Neural crest cell (in vitro differentiated cells): ENCODE data around the gene PLEKHF1. TPM values are rescaled to one million over a fixed set of nuclear protein-coding genes. Genes with fewer than 3 reads are reported as not detected.

Experiments used
- DNase-seq: peaks from one replicate; pipeline ENCODE4 v3.0.0; 2021; ENCODE audit warnings: low read depth, mixed read lengths, low spot score
- H3K27ac Mint-ChIP-seq: one replicate; pipeline ENCODE4 v1.8.0; 2021; ENCODE audit warnings: mild to moderate bottlenecking, mixed read lengths; ENCODE audit not compliant: unreplicated experiment
- H3K27me3 Mint-ChIP-seq: 2 replicates; pipeline ENCODE4 v1.8.0; 2021; ENCODE audit warnings: low read depth, mild to moderate bottlenecking, mixed read lengths
- H3K36me3 Mint-ChIP-seq: 2 replicates; pipeline ENCODE4 v1.8.0; 2021; ENCODE audit warnings: low read depth, mild to moderate bottlenecking, mixed read lengths
- H3K4me1 Mint-ChIP-seq: 2 replicates; pipeline ENCODE4 v1.8.0; 2021; ENCODE audit warnings: mixed read lengths
- H3K4me3 Mint-ChIP-seq: one replicate; pipeline ENCODE4 v1.8.0; 2021; ENCODE audit warnings: mild to moderate bottlenecking, mixed read lengths
- H3K9me3 Mint-ChIP-seq: 2 replicates; pipeline ENCODE4 v1.8.0; 2021; ENCODE audit warnings: mixed read lengths
- total RNA-seq: library from RNA; stranded (reverse); gene quantifications from 2 replicates; pipeline ENCODE4 v1.2.1, GENCODE V29; 2021
- TF ChIP-seq, protein P1 (sequence below): fragments of 200-600 bp; sonication (generic); conservative IDR thresholded peaks from 2 replicates; pipeline ENCODE4 v1.5.0; 2021; ENCODE audit warnings: antibody characterized with exemption, mild to moderate bottlenecking

PLEKHF1 gene
- total RNA-seq, 1 donor from 2014 or later: 1.2 TPM

DNA sequence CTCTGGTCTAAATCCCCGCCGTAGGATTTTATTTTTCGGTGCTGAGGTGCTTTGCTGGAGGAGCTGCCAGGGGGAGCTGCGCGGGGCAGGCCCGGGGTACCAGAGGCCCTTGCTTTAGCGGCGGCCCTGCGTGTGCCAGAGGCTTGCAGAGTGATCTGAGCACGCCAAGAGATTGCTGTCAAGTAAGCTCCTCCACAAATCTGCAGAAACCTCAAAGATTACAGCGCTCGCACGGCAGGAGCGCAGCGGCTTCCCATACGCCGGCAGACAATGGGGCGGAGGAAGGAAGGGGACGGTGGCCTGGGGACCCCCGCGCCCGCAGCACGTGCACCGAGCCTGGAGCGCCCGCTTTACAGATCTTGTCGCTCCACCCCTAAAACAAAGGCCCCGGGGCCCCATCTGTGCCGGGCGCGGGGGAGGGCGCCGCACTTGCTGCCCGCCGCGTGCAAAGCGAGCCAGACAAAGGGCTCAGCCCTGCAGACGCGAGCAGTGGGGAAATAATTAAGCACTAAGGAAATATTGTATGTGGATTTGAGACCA is 58.9 kb downstream of the PLEKHF1 start:
- H3K27ac Mint-ChIP-seq: peak overlapping the region; percentile 93
- DNase-seq: peak; percentile 36

DNA sequence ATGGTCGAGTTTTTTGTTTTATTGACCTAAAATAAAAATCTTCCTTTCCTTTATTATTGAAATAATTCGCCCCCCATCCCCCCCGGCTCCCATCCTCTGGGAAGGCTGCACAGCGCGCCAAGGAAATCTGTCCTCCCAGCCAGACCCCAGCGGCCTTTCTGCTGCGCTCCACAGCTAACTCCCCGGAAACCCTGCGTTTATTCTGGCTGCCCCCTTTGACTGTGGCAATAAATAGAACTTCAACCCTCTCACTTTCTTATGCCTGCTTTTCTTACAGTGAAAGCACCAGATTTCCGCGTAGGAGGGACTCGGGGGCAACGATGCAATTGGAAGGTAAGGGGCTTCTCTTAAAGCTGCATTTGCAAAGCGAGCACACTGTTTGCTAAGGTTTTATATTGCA is 59.5 kb downstream of the PLEKHF1 start:
- Mint-ChIP-seq H3K36me3 (no peaks in the 10 kb centered on the region), H3K9me3 (no peaks in the 10 kb centered on the region), H3K27ac (peak overlapping the region; percentile 64), H3K4me1 (peaks cover 38% of the 10 kb centered on the region), H3K27me3 (peaks cover 10% of the 10 kb centered on the region), H3K4me3 (peak overlapping the region; percentile 80)
- no peak for DNase-seq
- TF ChIP-seq, protein P1, sequence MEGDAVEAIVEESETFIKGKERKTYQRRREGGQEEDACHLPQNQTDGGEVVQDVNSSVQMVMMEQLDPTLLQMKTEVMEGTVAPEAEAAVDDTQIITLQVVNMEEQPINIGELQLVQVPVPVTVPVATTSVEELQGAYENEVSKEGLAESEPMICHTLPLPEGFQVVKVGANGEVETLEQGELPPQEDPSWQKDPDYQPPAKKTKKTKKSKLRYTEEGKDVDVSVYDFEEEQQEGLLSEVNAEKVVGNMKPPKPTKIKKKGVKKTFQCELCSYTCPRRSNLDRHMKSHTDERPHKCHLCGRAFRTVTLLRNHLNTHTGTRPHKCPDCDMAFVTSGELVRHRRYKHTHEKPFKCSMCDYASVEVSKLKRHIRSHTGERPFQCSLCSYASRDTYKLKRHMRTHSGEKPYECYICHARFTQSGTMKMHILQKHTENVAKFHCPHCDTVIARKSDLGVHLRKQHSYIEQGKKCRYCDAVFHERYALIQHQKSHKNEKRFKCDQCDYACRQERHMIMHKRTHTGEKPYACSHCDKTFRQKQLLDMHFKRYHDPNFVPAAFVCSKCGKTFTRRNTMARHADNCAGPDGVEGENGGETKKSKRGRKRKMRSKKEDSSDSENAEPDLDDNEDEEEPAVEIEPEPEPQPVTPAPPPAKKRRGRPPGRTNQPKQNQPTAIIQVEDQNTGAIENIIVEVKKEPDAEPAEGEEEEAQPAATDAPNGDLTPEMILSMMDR: no peak

More for the DNA sequence above, 58.9 kb downstream of the PLEKHF1 start:
- no peaks in the 10 kb centered on the region for H3K36me3 Mint-ChIP-seq
- TF ChIP-seq, protein P1: no peak
- peaks cover 4% of the 10 kb centered on the region for H3K27me3 Mint-ChIP-seq
- no peaks in the 10 kb centered on the region for H3K9me3 Mint-ChIP-seq
- peaks cover 38% of the 10 kb centered on the region for H3K4me1 Mint-ChIP-seq
- peak overlapping the region; percentile 80 for H3K4me3 Mint-ChIP-seq

Other genes starting within 250 kb of the PLEKHF1 start
- gene VSTM2B, start 139.5 kb upstream of the PLEKHF1 start, total RNA-seq: 0.21 TPM in 1 of 2 replicates, not detected in the other
- 63.9 and 66.8 TPM in 2 replicates for gene POP4, start 59.2 kb upstream of the PLEKHF1 start, total RNA-seq
- gene C19orf12, start 49.8 kb downstream of the PLEKHF1 start, total RNA-seq: 37.9 and 38.1 TPM in 2 replicates
- gene CCNE1, start 146.5 kb downstream of the PLEKHF1 start, total RNA-seq: 26.1 and 29.7 TPM in 2 replicates